ENCODE measurements around the gene PKMYT1. TPM values are rescaled to one million over a fixed set of nuclear protein-coding genes. Genes with fewer than 3 reads are reported as not detected.

PKMYT1 gene
- total and polyA plus RNA-seq, 9 of the 15 experiments (the other 6 are each of a cell fraction or from before 2014, with no cell fraction given), result 8.7 to 201 (median 37.8) TPM

DNA sequence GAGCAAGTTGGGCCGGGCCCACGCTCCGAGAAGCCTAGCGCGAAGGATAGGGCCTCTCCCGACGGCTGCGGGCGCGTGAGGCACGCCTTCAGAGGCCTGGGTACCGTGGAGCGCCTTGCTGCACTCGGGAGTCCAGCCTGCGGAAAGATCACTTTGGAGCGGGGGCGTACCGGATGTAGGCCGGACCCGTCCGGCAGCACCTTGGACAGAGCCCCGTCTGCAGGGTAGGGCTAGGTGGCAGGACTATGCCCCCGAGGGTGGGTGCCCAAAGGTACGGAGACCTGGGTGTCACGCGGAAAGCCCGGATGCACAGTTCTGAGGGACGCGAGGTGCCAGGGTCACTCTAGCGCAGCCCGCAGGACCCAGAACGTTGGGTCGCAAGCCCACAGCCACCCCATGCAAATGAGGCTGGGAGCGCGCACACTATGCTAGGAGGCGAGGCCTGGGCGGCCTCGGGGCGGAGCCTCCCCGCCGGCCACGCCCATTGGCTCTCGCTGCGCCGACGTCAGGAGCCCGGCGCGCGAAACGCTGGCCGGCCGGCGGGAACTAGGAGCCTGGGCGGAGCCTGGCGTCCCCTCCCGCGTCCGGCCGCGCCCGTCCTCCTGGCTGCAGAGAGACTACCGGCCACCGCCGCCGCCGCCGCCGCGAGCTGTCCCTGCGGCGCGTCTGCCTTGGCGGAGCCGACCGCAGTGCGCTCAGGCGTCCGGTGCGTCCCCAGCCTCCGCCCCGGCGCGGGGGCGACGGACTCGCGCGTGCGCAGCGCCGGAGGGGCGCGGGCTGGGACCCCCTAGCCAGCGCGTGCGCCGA is 11.3 kb downstream of the PKMYT1 start, which contains the start of gene PAQR4 (continued):
- no peak for TF ChIP-seq MAFG (tag; conservative IDR thresholded peaks at IDR 0.05)
- TF ChIP-seq, protein P1, sequence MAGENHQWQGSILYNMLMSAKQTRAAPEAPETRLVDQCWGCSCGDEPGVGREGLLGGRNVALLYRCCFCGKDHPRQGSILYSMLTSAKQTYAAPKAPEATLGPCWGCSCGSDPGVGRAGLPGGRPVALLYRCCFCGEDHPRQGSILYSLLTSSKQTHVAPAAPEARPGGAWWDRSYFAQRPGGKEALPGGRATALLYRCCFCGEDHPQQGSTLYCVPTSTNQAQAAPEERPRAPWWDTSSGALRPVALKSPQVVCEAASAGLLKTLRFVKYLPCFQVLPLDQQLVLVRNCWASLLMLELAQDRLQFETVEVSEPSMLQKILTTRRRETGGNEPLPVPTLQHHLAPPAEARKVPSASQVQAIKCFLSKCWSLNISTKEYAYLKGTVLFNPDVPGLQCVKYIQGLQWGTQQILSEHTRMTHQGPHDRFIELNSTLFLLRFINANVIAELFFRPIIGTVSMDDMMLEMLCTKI (IDR thresholded peaks at IDR 0.05; ENCODE audit: partially characterized antibody), result no peak
- TF ChIP-seq KLF1 (tag; IDR thresholded peaks at IDR 0.05), result peak; percentile 44
- no peak for TF ChIP-seq ARNT (IDR thresholded peaks at IDR 0.05)
- TF ChIP-seq, protein P2, sequence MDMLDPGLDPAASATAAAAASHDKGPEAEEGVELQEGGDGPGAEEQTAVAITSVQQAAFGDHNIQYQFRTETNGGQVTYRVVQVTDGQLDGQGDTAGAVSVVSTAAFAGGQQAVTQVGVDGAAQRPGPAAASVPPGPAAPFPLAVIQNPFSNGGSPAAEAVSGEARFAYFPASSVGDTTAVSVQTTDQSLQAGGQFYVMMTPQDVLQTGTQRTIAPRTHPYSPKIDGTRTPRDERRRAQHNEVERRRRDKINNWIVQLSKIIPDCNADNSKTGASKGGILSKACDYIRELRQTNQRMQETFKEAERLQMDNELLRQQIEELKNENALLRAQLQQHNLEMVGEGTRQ (CRISPR knock-in tag; IDR thresholded peaks at IDR 0.05), result no peak
- TF ChIP-seq, protein P3, sequence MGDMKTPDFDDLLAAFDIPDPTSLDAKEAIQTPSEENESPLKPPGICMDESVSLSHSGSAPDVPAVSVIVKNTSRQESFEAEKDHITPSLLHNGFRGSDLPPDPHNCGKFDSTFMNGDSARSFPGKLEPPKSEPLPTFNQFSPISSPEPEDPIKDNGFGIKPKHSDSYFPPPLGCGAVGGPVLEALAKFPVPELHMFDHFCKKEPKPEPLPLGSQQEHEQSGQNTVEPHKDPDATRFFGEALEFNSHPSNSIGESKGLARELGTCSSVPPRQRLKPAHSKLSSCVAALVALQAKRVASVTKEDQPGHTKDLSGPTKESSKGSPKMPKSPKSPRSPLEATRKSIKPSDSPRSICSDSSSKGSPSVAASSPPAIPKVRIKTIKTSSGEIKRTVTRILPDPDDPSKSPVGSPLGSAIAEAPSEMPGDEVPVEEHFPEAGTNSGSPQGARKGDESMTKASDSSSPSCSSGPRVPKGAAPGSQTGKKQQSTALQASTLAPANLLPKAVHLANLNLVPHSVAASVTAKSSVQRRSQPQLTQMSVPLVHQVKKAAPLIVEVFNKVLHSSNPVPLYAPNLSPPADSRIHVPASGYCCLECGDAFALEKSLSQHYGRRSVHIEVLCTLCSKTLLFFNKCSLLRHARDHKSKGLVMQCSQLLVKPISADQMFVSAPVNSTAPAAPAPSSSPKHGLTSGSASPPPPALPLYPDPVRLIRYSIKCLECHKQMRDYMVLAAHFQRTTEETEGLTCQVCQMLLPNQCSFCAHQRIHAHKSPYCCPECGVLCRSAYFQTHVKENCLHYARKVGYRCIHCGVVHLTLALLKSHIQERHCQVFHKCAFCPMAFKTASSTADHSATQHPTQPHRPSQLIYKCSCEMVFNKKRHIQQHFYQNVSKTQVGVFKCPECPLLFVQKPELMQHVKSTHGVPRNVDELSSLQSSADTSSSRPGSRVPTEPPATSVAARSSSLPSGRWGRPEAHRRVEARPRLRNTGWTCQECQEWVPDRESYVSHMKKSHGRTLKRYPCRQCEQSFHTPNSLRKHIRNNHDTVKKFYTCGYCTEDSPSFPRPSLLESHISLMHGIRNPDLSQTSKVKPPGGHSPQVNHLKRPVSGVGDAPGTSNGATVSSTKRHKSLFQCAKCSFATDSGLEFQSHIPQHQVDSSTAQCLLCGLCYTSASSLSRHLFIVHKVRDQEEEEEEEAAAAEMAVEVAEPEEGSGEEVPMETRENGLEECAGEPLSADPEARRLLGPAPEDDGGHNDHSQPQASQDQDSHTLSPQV (IDR thresholded peaks at IDR 0.05), result peak; percentile 16; the same call in 1 of the 2 replicates
- TF ChIP-seq NR2C1 (IDR thresholded peaks at IDR 0.05), result no peak
- TF ChIP-seq NR2C1 (tag; IDR thresholded peaks at IDR 0.05), result no peak
- peak; percentile 28 for TF ChIP-seq POLR2G (IDR thresholded peaks at IDR 0.05; ENCODE audit: low read depth, low read length)
- TF ChIP-seq, protein P4, sequence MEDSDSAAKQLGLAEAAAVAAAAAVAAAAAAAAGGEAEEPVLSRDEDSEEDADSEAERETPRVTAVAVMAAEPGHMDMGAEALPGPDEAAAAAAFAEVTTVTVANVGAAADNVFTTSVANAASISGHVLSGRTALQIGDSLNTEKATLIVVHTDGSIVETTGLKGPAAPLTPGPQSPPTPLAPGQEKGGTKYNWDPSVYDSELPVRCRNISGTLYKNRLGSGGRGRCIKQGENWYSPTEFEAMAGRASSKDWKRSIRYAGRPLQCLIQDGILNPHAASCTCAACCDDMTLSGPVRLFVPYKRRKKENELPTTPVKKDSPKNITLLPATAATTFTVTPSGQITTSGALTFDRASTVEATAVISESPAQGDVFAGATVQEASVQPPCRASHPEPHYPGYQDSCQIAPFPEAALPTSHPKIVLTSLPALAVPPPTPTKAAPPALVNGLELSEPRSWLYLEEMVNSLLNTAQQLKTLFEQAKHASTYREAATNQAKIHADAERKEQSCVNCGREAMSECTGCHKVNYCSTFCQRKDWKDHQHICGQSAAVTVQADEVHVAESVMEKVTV (CRISPR knock-in tag; IDR thresholded peaks at IDR 0.05), result no peak
- TF ChIP-seq, protein P5, sequence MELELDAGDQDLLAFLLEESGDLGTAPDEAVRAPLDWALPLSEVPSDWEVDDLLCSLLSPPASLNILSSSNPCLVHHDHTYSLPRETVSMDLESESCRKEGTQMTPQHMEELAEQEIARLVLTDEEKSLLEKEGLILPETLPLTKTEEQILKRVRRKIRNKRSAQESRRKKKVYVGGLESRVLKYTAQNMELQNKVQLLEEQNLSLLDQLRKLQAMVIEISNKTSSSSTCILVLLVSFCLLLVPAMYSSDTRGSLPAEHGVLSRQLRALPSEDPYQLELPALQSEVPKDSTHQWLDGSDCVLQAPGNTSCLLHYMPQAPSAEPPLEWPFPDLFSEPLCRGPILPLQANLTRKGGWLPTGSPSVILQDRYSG (tag; conservative IDR thresholded peaks at IDR 0.05; ENCODE audit: low read depth), result no peak; the same call in 1 of the 2 replicates
- peak; percentile 67; the same call in 1 of the 2 replicates for TF ChIP-seq NCOA6 (IDR thresholded peaks at IDR 0.05)
- no peak for TF ChIP-seq SMAD2 (IDR thresholded peaks at IDR 0.05; ENCODE audit: low read depth, low read length)
- TF ChIP-seq ASH1L (IDR thresholded peaks at IDR 0.05; ENCODE audit: borderline replicate concordance, low read depth, partially characterized antibody), result no peak
- no peak for TF ChIP-seq MBD2 (IDR thresholded peaks at IDR 0.05; ENCODE audit: borderline replicate concordance, low read depth)
- TF ChIP-seq FOXP1 (CRISPR knock-in tag; IDR thresholded peaks at IDR 0.05), result peak; percentile 88; the same call in 1 of the 2 replicates
- TF ChIP-seq MYNN (IDR thresholded peaks at IDR 0.05), result peak; percentile 91
- TF ChIP-seq MYNN (CRISPR knock-in tag; IDR thresholded peaks at IDR 0.05), result no peak
- no peak for TF ChIP-seq ZNF589 (CRISPR knock-in tag; IDR thresholded peaks at IDR 0.05; ENCODE audit: low read depth)
- TF ChIP-seq HSF4 (CRISPR knock-in tag; IDR thresholded peaks at IDR 0.05; ENCODE audit: borderline replicate concordance), result no peak
